H1 (cell line): Measurements from ENCODE around the gene PABPC1L. TPM values are rescaled to one million over a fixed set of nuclear protein-coding genes. Genes with fewer than 3 reads are reported as not detected.

Experiments used
- CTCF ChIA-PET: fragments of 300-600 bp; sonication (Branson Sonifier 250); formaldehyde crosslinking; loops from one replicate; lab custom pipeline; 2021; ENCODE audit not compliant: partially characterized antibody; lab: Charles Lee
- POLR2A ChIA-PET: fragments of 300-600 bp; sonication (Branson Sonifier 250); formaldehyde crosslinking; loops from one replicate; lab custom pipeline; 2021; ENCODE audit warnings: inconsistent platforms; ENCODE audit not compliant: partially characterized antibody; lab: Charles Lee
- DNase-seq, 2 experiments: peaks; one replicate each; pipeline versions ENCODE4 v3.0.0 to v3.0.0-alpha.2; 2010 to 2022; ENCODE audit warnings: low spot score in 2 of 2, low read depth in 1 of 2, mixed read lengths in 1 of 2
- FAIRE-seq: peaks from 2 replicates; lab custom pipeline; 2011; peaks lifted over from hg19 to GRCh38; lab: Jason Lieb, UNC
- H2AFZ ChIP-seq: 2 replicates; pipeline ENCODE4 v1.8.1; 2012; ENCODE audit warnings: low read length, inconsistent platforms
- H2AK5ac ChIP-seq: 2 replicates; pipeline ENCODE4 v1.6.1; 2013; ENCODE audit warnings: low read depth, low read length
- H2BK120ac ChIP-seq: replicated peaks from 2 replicates; pipeline ENCODE3; 2013; ENCODE audit warnings: low read depth, low read length, inconsistent platforms
- H2BK12ac ChIP-seq: 2 replicates; pipeline ENCODE4 v1.6.1; 2013; ENCODE audit warnings: low read depth, low read length
- H2BK15ac ChIP-seq: 2 replicates; pipeline ENCODE4 v1.6.1; 2013; ENCODE audit warnings: low read length
- H2BK20ac ChIP-seq: 2 replicates; pipeline ENCODE4 v1.6.1; 2013; ENCODE audit warnings: low read length
- H2BK5ac ChIP-seq: 2 replicates; pipeline ENCODE4 v1.6.1; 2013; ENCODE audit warnings: low read depth, low read length
- H3K14ac ChIP-seq: 2 replicates; pipeline ENCODE4 v1.6.1; 2013; ENCODE audit warnings: inconsistent platforms; ENCODE audit not compliant: insufficient read length
- H3K18ac ChIP-seq: 2 replicates; pipeline ENCODE4 v1.6.1; 2013; ENCODE audit warnings: low read length; ENCODE audit errors: extremely low read depth
- H3K23ac ChIP-seq: 2 replicates; pipeline ENCODE4 v1.6.1; 2013; ENCODE audit warnings: inconsistent platforms; ENCODE audit not compliant: insufficient read length
- H3K23me2 ChIP-seq: 2 replicates; pipeline ENCODE4 v1.6.1; 2013; ENCODE audit warnings: low read depth, low read length
- H3K27ac ChIP-seq: 2 replicates; pipeline ENCODE4 v1.6.1; 2011; ENCODE audit warnings: low read depth, low read length, inconsistent platforms
- H3K27me3 ChIP-seq, 4 experiments: replicated peaks in 1 of 4; 1 replicate in 1 of 4; 2 replicates in 3 of 4; pipeline versions ENCODE4 v1.6.1 to v1.8.1; 2011 to 2013; ENCODE audit warnings: low read length in 3 of 4, mild to moderate bottlenecking in 3 of 4, inconsistent platforms in 2 of 4, mixed read lengths in 2 of 4, moderate library complexity in 1 of 4; ENCODE audit not compliant: control insufficient read depth in 3 of 4, insufficient read depth in 3 of 4; ENCODE audit errors: extremely low read depth in 1 of 4
- H3K36me3 ChIP-seq, 4 experiments: 2 replicates each; pipeline versions ENCODE4 v1.6.1 to v1.8.1; 2011 to 2013; ENCODE audit warnings: mild to moderate bottlenecking in 4 of 4, low read length in 3 of 4, moderate library complexity in 2 of 4, control low read depth in 1 of 4, inconsistent platforms in 1 of 4; ENCODE audit not compliant: insufficient read depth in 4 of 4, control insufficient read depth in 2 of 4
- H3K4ac ChIP-seq: replicated peaks from 2 replicates; pipeline ENCODE3; 2013; ENCODE audit warnings: low read length, low read depth, mixed read lengths, inconsistent platforms; ENCODE audit not compliant: insufficient read length
- H3K4me1 ChIP-seq, 4 experiments: replicated peaks in 1 of 4; 1 replicate in 1 of 4; 2 replicates in 3 of 4; pipeline versions ENCODE4 v1.6.1 to v1.8.1; 2011 to 2013; ENCODE audit warnings: low read length in 3 of 4, inconsistent platforms in 2 of 4, mixed read lengths in 1 of 4; ENCODE audit not compliant: insufficient read depth in 4 of 4, control insufficient read depth in 3 of 4
- H3K4me2 ChIP-seq, 2 experiments: 2 replicates each; pipeline versions ENCODE4 v1.6.1 to v1.8.1; 2011 to 2013; ENCODE audit warnings: low read depth in 2 of 2, low read length in 2 of 2, control low read depth in 1 of 2, inconsistent platforms in 1 of 2, mild to moderate bottlenecking in 1 of 2; ENCODE audit not compliant: insufficient read depth in 1 of 2
- H3K4me3 ChIP-seq, 4 experiments: fragments of 200-600, 300-600 bp in 1 of 4; sonication (generic), shearing (Covaris generic), sonication (Bioruptor Twin) in 1 of 4; 2 replicates each; pipeline versions ENCODE4 v1.5.1 to v1.8.1; 2011 to 2016; ENCODE audit warnings: low read length in 4 of 4, low read depth in 3 of 4, control low read depth in 2 of 4, inconsistent platforms in 2 of 4, mild to moderate bottlenecking in 2 of 4, mixed read lengths in 1 of 4, moderate library complexity in 1 of 4; ENCODE audit not compliant: insufficient read depth in 2 of 4; ENCODE audit errors: extremely low read depth in 1 of 4
- H3K56ac ChIP-seq: replicated peaks from 2 replicates; pipeline ENCODE3; 2013; ENCODE audit warnings: low read depth, mild to moderate bottlenecking, mixed read lengths, low read length, inconsistent platforms; ENCODE audit not compliant: insufficient read length
- H3K79me1 ChIP-seq: 2 replicates; pipeline ENCODE4 v1.6.1; 2013; ENCODE audit warnings: low read depth, low read length, control low read depth
- H3K79me2 ChIP-seq, 2 experiments: 2 replicates each; pipeline versions ENCODE4 v1.6.1 to v1.8.1; 2012 to 2013; ENCODE audit warnings: low read length in 2 of 2, mild to moderate bottlenecking in 2 of 2, inconsistent platforms in 1 of 2; ENCODE audit not compliant: insufficient read depth in 2 of 2, control insufficient read depth in 1 of 2
- H3K9ac ChIP-seq, 4 experiments: replicated peaks in 1 of 4; 1 replicate in 1 of 4; 2 replicates in 3 of 4; pipeline versions ENCODE4 v1.6.1 to v1.8.1; 2011 to 2013; ENCODE audit warnings: low read depth in 3 of 4, low read length in 3 of 4, control low read depth in 2 of 4, mild to moderate bottlenecking in 2 of 4, moderate library complexity in 2 of 4, inconsistent platforms in 1 of 4; ENCODE audit errors: extremely low read depth in 1 of 4
- H3K9me3 ChIP-seq, 2 experiments: 2 replicates each; pipeline versions ENCODE4 v1.6.1 to v1.8.1; 2012 to 2013; ENCODE audit warnings: mild to moderate bottlenecking in 2 of 2, moderate library complexity in 2 of 2, control low read depth in 1 of 2, inconsistent platforms in 1 of 2, low read depth in 1 of 2, low read length in 1 of 2, mixed read lengths in 1 of 2; ENCODE audit not compliant: insufficient read depth in 2 of 2
- H4K20me1 ChIP-seq, 2 experiments: replicated peaks in 1 of 2; 2 replicates each; pipeline versions ENCODE3 to v1.8.1; 2011 to 2013; ENCODE audit warnings: inconsistent platforms in 2 of 2, low read length in 2 of 2, mild to moderate bottlenecking in 1 of 2; ENCODE audit not compliant: insufficient read depth in 2 of 2, control insufficient read depth in 1 of 2
- H4K5ac ChIP-seq: 2 replicates; pipeline ENCODE4 v1.6.1; 2013; ENCODE audit warnings: low read length, low read depth, mixed read lengths, inconsistent platforms; ENCODE audit not compliant: insufficient read length
- H4K8ac ChIP-seq: 2 replicates; pipeline ENCODE4 v1.8.0; 2013; ENCODE audit warnings: mild to moderate bottlenecking, moderate library complexity, low read length, inconsistent platforms; ENCODE audit not compliant: insufficient read depth; ENCODE audit errors: extremely low read depth
- H4K91ac ChIP-seq: replicated peaks from 2 replicates; pipeline ENCODE3; 2013; ENCODE audit warnings: low read length, mixed read lengths, inconsistent platforms; ENCODE audit not compliant: insufficient read length
- BACH1 ChIP-seq: IDR thresholded peaks from 2 replicates; pipeline ENCODE4 v1.6.1; 2012; ENCODE audit warnings: low read length, improper control_type of control experiment
- BCL11A ChIP-seq, 2 experiments: IDR thresholded peaks; one replicate each; pipeline ENCODE4 v1.6.1; 2011; ENCODE audit warnings: low read depth in 2 of 2, low read length in 2 of 2, mild to moderate bottlenecking in 2 of 2
- CBX8 ChIP-seq: fragments of 300-800, 300-1000 bp; sonication (generic); IDR thresholded peaks from 2 replicates; pipeline ENCODE4 v1.7.1; 2016; ENCODE audit warnings: low read depth, low read length, borderline replicate concordance
- CEBPB ChIP-seq: IDR thresholded peaks from 2 replicates; pipeline ENCODE4 v1.6.1; 2012; ENCODE audit warnings: low read depth, low read length
- CHD1 ChIP-seq: IDR thresholded peaks from 2 replicates; pipeline ENCODE4 v1.6.1; 2012; ENCODE audit warnings: low read depth, low read length, improper control_type of control experiment
- CTCF ChIP-seq, 3 experiments: IDR thresholded peaks; 1 replicate in 2 of 3; 2 replicates in 1 of 3; pipeline versions ENCODE4 v1.5.1 to v1.6.1; 2011; ENCODE audit warnings: low read length in 3 of 3, mild to moderate bottlenecking in 3 of 3, inconsistent platforms in 2 of 3, low read depth in 1 of 3, moderate library complexity in 1 of 3; ENCODE audit not compliant: insufficient read depth in 1 of 3; ENCODE audit errors: control extremely low read depth in 1 of 3
- JUND ChIP-seq: IDR thresholded peaks from 2 replicates; pipeline ENCODE4 v1.6.1; 2011; ENCODE audit warnings: mild to moderate bottlenecking, improper control_type of control experiment, low read length
- RBBP5 ChIP-seq: IDR thresholded peaks from 2 replicates; pipeline ENCODE4 v1.7.1; 2012; ENCODE audit warnings: low read depth, mild to moderate bottlenecking, inconsistent platforms, low read length, moderate library complexity, borderline replicate concordance
- TAF1 ChIP-seq: IDR thresholded peaks from 2 replicates; pipeline ENCODE4 v1.6.1; 2011; ENCODE audit warnings: mild to moderate bottlenecking, low read depth, low read length
- YY1 ChIP-seq: IDR thresholded peaks from 2 replicates; pipeline ENCODE4 v1.6.1; 2011; ENCODE audit warnings: low read depth, mild to moderate bottlenecking, low read length
- WGBS, 2 experiments: shearing (Covaris generic) in 1 of 2; methylation state at CpG; one replicate each; pipeline versions ENCODE4 v1.1.6 to v1.1.7; 2013 to 2015; ENCODE audit warnings: low lambda C conversion rate in 2 of 2, mixed read lengths in 2 of 2, inconsistent platforms in 1 of 2, low coverage in 1 of 2, missing lambda C conversion rate in 1 of 2; ENCODE audit not compliant: insufficient replicate concordance in 2 of 2, insufficient coverage in 1 of 2, insufficient read length in 1 of 2; ENCODE audit errors: extremely low coverage in 1 of 2, missing lambda C conversion rate in 1 of 2; 5-methylcytosine and 5-hydroxymethylcytosine counted together
- polyA plus RNA-seq, 7 experiments: library from polyadenylated mRNA; depleted of rRNA in 3 of 7; stranded (reverse) in 5 of 7; unstranded in 2 of 7; fragments of >200 nt in 5 of 7; fragments of 200-250 nt in 2 of 7; gene quantifications; 1 replicate in 5 of 7; 2 replicates in 1 of 7; 4 replicates in 1 of 7; pipeline versions ENCODE4 v1.2.1 to v1.2.3, GENCODE V29; 2011 to 2013; ENCODE audit warnings: missing spikeins in 2 of 7, mixed read lengths in 2 of 7
- total RNA-seq: library from RNA; stranded (reverse); fragmentation: NEBNext Ultra II Directional; extraction: Animal tissue kit (Norgen Biotek cat#: 25700); gene quantifications from 2 replicates; pipeline ENCODE4 v1.2.1, GENCODE V29; 2021
- TF ChIP-seq, protein P1 (sequence below): IDR thresholded peaks from 2 replicates; pipeline ENCODE4 v1.6.1; 2011; ENCODE audit warnings: low read length, improper control_type of control experiment

PABPC1L gene
- total and polyA plus RNA-seq, 2 of the 8 experiments (the other 6 are each of a cell fraction or from before 2014, with no cell fraction given): 61.1 to 108 TPM

DNA sequence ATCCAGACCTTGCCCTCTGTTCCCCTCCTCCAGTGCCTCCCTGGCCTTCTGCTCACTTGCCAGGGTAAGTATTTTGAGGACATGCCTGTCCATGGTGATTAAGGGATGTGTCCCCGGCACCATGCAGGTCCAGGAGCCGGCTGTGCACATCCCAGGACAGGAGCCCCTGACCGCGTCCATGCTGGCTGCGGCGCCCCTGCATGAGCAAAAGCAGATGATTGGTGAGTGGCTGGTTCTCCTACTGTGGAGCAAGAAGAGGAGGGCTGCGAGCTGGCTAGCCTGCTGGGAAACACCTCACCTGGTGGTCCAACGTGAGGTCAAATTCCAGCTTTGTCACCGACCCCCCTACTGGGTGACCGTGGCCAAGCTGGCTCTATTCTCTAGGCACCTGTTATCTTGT, 26.6 kb downstream of the PABPC1L start:
- H3K27me3 ChIP-seq: no peaks in the 10 kb centered on the region
- H3K23ac ChIP-seq: no peak overlapping the region
- no peak overlapping the region for H3K18ac ChIP-seq
- no peaks in the 10 kb centered on the region for H3K9me3 ChIP-seq
- H2AFZ ChIP-seq: no peak overlapping the region
- 83% methylated on average over 9 of the region's 10 CpGs; no CpG with 5 or more reads in 1 of the 2 experiments for WGBS, 2 experiments
- H4K91ac ChIP-seq: no peak overlapping the region
- no peak overlapping the region for H3K4me3 ChIP-seq
- H3K27ac ChIP-seq: no peak overlapping the region
- no peak overlapping the region for H4K8ac ChIP-seq
- H3K23me2 ChIP-seq: no peaks in the 10 kb centered on the region
- H3K36me3 ChIP-seq: peaks cover 14 to 55% (median 43%) of the 10 kb centered on the region in 4 experiments
- no peak overlapping the region for H2BK15ac ChIP-seq
- ChIA-PET CTCF (interaction anchor here (0.6 to 2.0 kb wide), 2 partner anchors 15 to 21 kb away, joined by 3 to 6 read pairs; no protein-coding TSS in a partner anchor), POLR2A (interaction anchor here (1.0 to 2.9 kb wide), 4 partner anchors 7 to 16 kb away, joined by 3 to 15 read pairs (median 9); no protein-coding TSS in a partner anchor)
- no peak overlapping the region for H3K4ac ChIP-seq
- no peak overlapping the region for H2BK12ac ChIP-seq
- no peak overlapping the region for H3K14ac ChIP-seq
- peaks cover 3 to 6% of the 10 kb centered on the region in 2 experiments for H4K20me1 ChIP-seq
- H4K5ac ChIP-seq: no peak overlapping the region
- H2BK5ac ChIP-seq: no peak overlapping the region; the same call in 1 of the 2 replicates
- H3K79me2 ChIP-seq: no peaks in the 10 kb centered on the region
- no peak for FAIRE-seq
- no peak overlapping the region for H2AK5ac ChIP-seq
- H3K4me1 ChIP-seq: no peaks in the 10 kb centered on the region
- no peak for DNase-seq
- no peak overlapping the region for H3K4me2 ChIP-seq
- no peak overlapping the region for H2BK20ac ChIP-seq
- no peak overlapping the region for H2BK120ac ChIP-seq
- H3K79me1 ChIP-seq: peaks cover 2% of the 10 kb centered on the region; the same call in 1 of the 2 replicates
- no peak overlapping the region for H3K9ac ChIP-seq
- no peak overlapping the region for H3K56ac ChIP-seq
- TF ChIP-seq CBX8 (no peak), CEBPB (no peak), TAF1 (no peak), RBBP5 (no peak), BACH1 (no peak), YY1 (no peak), BCL11A (IDR thresholded peaks at IDR 0.05; ENCODE audit: low read depth in 2 of 2, low read length in 2 of 2) (no peak), CHD1 (no peak), JUND (no peak), CTCF (IDR thresholded peaks at IDR 0.05; ENCODE audit: control extremely low read depth in 1 of 3, insufficient read depth in 1 of 3, low read depth in 1 of 3, low read length in 3 of 3) (no peak)
- TF ChIP-seq, protein P1, sequence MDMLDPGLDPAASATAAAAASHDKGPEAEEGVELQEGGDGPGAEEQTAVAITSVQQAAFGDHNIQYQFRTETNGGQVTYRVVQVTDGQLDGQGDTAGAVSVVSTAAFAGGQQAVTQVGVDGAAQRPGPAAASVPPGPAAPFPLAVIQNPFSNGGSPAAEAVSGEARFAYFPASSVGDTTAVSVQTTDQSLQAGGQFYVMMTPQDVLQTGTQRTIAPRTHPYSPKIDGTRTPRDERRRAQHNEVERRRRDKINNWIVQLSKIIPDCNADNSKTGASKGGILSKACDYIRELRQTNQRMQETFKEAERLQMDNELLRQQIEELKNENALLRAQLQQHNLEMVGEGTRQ: no peak
